ENCODE data around the gene FBXW10. TPM values are rescaled to one million over a fixed set of nuclear protein-coding genes. Genes with fewer than 3 reads are reported as not detected.
"Not testable (repeated sequence)": the region's sequence is repeated elsewhere in the genome, so short reads cannot be mapped to it uniquely, and the experiment has no call there.

The FBXW10 gene
- total and polyA plus RNA-seq, 2 of the 8 experiments (the other 6 are each of a cell fraction or from before 2014, with no cell fraction given), result not detected

DNA sequence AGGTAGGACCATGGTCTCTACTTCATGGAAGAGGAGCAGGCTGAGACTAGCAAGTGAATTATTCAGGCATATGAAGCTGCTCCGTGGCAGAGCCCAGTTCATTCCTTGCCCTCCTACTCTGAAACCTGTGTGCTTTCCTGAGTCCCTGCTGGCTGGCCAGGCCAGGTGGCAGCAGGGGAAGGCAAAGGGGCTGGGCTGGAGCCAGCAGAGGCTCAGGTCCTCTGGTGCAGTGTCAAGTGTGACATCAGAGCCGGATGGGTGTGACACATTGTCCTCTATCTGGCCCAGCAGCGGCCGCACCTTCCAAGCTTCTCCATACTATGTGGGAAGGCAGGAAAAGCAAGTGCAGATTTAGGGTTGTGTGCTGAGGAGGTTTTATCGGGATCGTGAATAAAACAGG lies 2.6 kb upstream of the FBXW10 start:
- H2AK5ac ChIP-seq (ENCODE audit: low read depth, low read length); H3K23ac ChIP-seq (ENCODE audit: insufficient read length); H4K20me1 ChIP-seq (replicated peaks in 1 of 2; ENCODE audit: control insufficient read depth in 1 of 2, insufficient read depth in 2 of 2, low read length in 2 of 2); H3K79me1 ChIP-seq (ENCODE audit: low read depth, low read length); H3K9me3 ChIP-seq (ENCODE audit: insufficient read depth in 2 of 2, low read depth in 1 of 2, low read length in 1 of 2); H3K23me2 ChIP-seq (ENCODE audit: low read depth, low read length); H3K18ac ChIP-seq (ENCODE audit: extremely low read depth, low read length); H2BK120ac ChIP-seq (replicated peaks; ENCODE audit: low read depth, low read length); H4K5ac ChIP-seq (ENCODE audit: insufficient read length, low read depth, low read length); H2BK15ac ChIP-seq (ENCODE audit: low read length); H3K27me3 ChIP-seq (replicated peaks in 1 of 4; ENCODE audit: control insufficient read depth in 3 of 4, extremely low read depth in 1 of 4, insufficient read depth in 3 of 4, low read length in 3 of 4); H3K36me3 ChIP-seq (ENCODE audit: control insufficient read depth in 2 of 4, insufficient read depth in 4 of 4, low read length in 3 of 4); H2AFZ ChIP-seq (ENCODE audit: low read length); H3K9ac ChIP-seq (replicated peaks in 1 of 4; ENCODE audit: extremely low read depth in 1 of 4, low read depth in 3 of 4, low read length in 3 of 4); H3K14ac ChIP-seq (ENCODE audit: insufficient read length); H3K27ac ChIP-seq (ENCODE audit: low read depth, low read length); H2BK20ac ChIP-seq (ENCODE audit: low read length); H3K4ac ChIP-seq (replicated peaks; ENCODE audit: insufficient read length, low read depth, low read length); H3K4me1 ChIP-seq (replicated peaks in 1 of 4; ENCODE audit: control insufficient read depth in 3 of 4, insufficient read depth in 4 of 4, low read length in 3 of 4); H3K4me3 ChIP-seq (ENCODE audit: extremely low read depth in 1 of 4, insufficient read depth in 2 of 4, low read depth in 3 of 4, low read length in 4 of 4); FAIRE-seq; H4K8ac ChIP-seq (ENCODE audit: extremely low read depth, insufficient read depth, low read length); H3K56ac ChIP-seq (replicated peaks; ENCODE audit: insufficient read length, low read depth, low read length); DNase-seq (ENCODE audit: low read depth in 1 of 2, low spot score in 2 of 2); H3K79me2 ChIP-seq (ENCODE audit: control insufficient read depth in 1 of 2, insufficient read depth in 2 of 2, low read length in 2 of 2); CTCF ChIA-PET (ENCODE audit: partially characterized antibody); POLR2A ChIA-PET (ENCODE audit: partially characterized antibody); H2BK5ac ChIP-seq (ENCODE audit: low read depth, low read length); H2BK12ac ChIP-seq (ENCODE audit: low read depth, low read length); H3K4me2 ChIP-seq (ENCODE audit: insufficient read depth in 1 of 2, low read depth in 2 of 2, low read length in 2 of 2); H4K91ac ChIP-seq (replicated peaks; ENCODE audit: insufficient read length, low read length): not testable (repeated sequence)
- 90% methylated on average over 2 of the region's 6 CpGs; no CpG with 5 or more reads in 1 of the 2 experiments for WGBS, 2 experiments (ENCODE audit: extremely low coverage in 1 of 2, insufficient coverage in 1 of 2, insufficient read length in 1 of 2, insufficient replicate concordance in 2 of 2, low coverage in 1 of 2, low lambda C conversion rate in 2 of 2, missing lambda C conversion rate in 1 of 2)

- H3K18ac ChIP-seq (ENCODE audit: extremely low read depth, low read length); H3K9me3 ChIP-seq (ENCODE audit: insufficient read depth in 2 of 2, low read depth in 1 of 2, low read length in 1 of 2); H3K27ac ChIP-seq (ENCODE audit: low read depth, low read length); H3K4ac ChIP-seq (replicated peaks; ENCODE audit: insufficient read length, low read depth, low read length); H2BK20ac ChIP-seq (ENCODE audit: low read length); H3K4me3 ChIP-seq (ENCODE audit: extremely low read depth in 1 of 4, insufficient read depth in 2 of 4, low read depth in 3 of 4, low read length in 4 of 4); H3K36me3 ChIP-seq (ENCODE audit: control insufficient read depth in 2 of 4, insufficient read depth in 4 of 4, low read length in 3 of 4); H2BK15ac ChIP-seq (ENCODE audit: low read length); H2AFZ ChIP-seq (ENCODE audit: low read length); H3K4me2 ChIP-seq (ENCODE audit: insufficient read depth in 1 of 2, low read depth in 2 of 2, low read length in 2 of 2); DNase-seq (ENCODE audit: low read depth in 1 of 2, low spot score in 2 of 2); H4K91ac ChIP-seq (replicated peaks; ENCODE audit: insufficient read length, low read length); H2BK12ac ChIP-seq (ENCODE audit: low read depth, low read length); H4K5ac ChIP-seq (ENCODE audit: insufficient read length, low read depth, low read length); POLR2A ChIA-PET (ENCODE audit: partially characterized antibody); H3K4me1 ChIP-seq (replicated peaks in 1 of 4; ENCODE audit: control insufficient read depth in 3 of 4, insufficient read depth in 4 of 4, low read length in 3 of 4); H3K56ac ChIP-seq (replicated peaks; ENCODE audit: insufficient read length, low read depth, low read length); H2AK5ac ChIP-seq (ENCODE audit: low read depth, low read length); H2BK5ac ChIP-seq (ENCODE audit: low read depth, low read length); H3K27me3 ChIP-seq (replicated peaks in 1 of 4; ENCODE audit: control insufficient read depth in 3 of 4, extremely low read depth in 1 of 4, insufficient read depth in 3 of 4, low read length in 3 of 4); FAIRE-seq; H4K8ac ChIP-seq (ENCODE audit: extremely low read depth, insufficient read depth, low read length); H2BK120ac ChIP-seq (replicated peaks; ENCODE audit: low read depth, low read length); H4K20me1 ChIP-seq (replicated peaks in 1 of 2; ENCODE audit: control insufficient read depth in 1 of 2, insufficient read depth in 2 of 2, low read length in 2 of 2); H3K23ac ChIP-seq (ENCODE audit: insufficient read length); H3K9ac ChIP-seq (replicated peaks in 1 of 4; ENCODE audit: extremely low read depth in 1 of 4, low read depth in 3 of 4, low read length in 3 of 4); H3K23me2 ChIP-seq (ENCODE audit: low read depth, low read length); H3K14ac ChIP-seq (ENCODE audit: insufficient read length); H3K79me2 ChIP-seq (ENCODE audit: control insufficient read depth in 1 of 2, insufficient read depth in 2 of 2, low read length in 2 of 2); H3K79me1 ChIP-seq (ENCODE audit: low read depth, low read length): not testable (repeated sequence)
- WGBS, 2 experiments (ENCODE audit: extremely low coverage in 1 of 2, insufficient coverage in 1 of 2, insufficient read length in 1 of 2, insufficient replicate concordance in 2 of 2, low coverage in 1 of 2, low lambda C conversion rate in 2 of 2, missing lambda C conversion rate in 1 of 2), result 72% methylated on average over 3 of the region's 4 CpGs; no CpG with 5 or more reads in 1 of the 2 experiments
- CTCF ChIA-PET (ENCODE audit: partially characterized antibody), result interaction anchor here (0.6 kb wide), 1 partner anchor 257 kb away, joined by 3 read pairs; no protein-coding TSS in a partner anchor
Measured at GRCh38 chr17:18744726-18745125, 872 bp downstream of the FBXW10 start.
